ENCODE measurements around the gene LSS. TPM values are rescaled to one million over a fixed set of nuclear protein-coding genes. Genes with fewer than 3 reads are reported as not detected.
"Not testable (repeated sequence)": the region's sequence is repeated elsewhere in the genome, so short reads cannot be mapped to it uniquely, and the experiment has no call there.

The LSS gene
- total RNA-seq, 2 experiments from 2014 or later = 14.1 to 21.3 TPM

GRCh38 chr21:46181953-46182547 is 46.5 kb downstream of the LSS start:
- Mint-ChIP-seq H3K27ac (no peak overlapping the region), H3K27me3 (no peaks in the 10 kb centered on the region)

DNA sequence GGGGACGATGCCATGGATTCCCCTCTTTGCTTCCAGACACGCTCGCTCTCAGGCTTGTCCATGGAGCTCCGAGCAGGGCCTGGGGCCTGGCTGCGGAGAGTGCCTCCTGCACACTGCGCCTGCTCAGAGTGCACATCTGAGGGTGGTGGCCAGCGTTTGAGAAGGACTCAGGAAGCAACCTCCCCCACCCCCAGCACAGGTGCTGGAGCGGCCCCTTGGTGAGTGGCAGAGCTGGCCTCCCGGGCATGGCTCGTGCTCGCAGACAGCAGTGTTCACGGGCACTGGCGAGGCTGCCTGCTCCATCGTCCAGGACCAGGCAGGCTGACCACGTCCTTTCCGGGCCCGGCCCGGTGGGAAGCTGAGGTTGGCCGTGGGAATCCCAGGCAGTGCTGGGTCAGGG is 47.1 kb downstream of the LSS start:
- Mint-ChIP-seq H3K9me3 (ENCODE audit: low read depth) (peaks cover 5% of the 10 kb centered on the region), H3K27me3 (no peaks in the 10 kb centered on the region), H3K27ac (no peak overlapping the region), H3K36me3 (ENCODE audit: low read depth) (no peaks in the 10 kb centered on the region), H3K4me3 (no peak overlapping the region), H3K4me1 (peaks cover 4% of the 10 kb centered on the region)
- ATAC-seq (no peak), DNase-seq (no peak)
- POLR2A ChIA-PET = no interaction called here
- CTCF ChIA-PET = no interaction called here
- intact Hi-C loops (cut with DNase I, micrococcal nuclease) = no loop called here

More at GRCh38 chr21:46181953-46182547, 46.5 kb downstream of the LSS start:
- no peak overlapping the region for H3K4me3 Mint-ChIP-seq
- no peak for DNase-seq
- H3K4me1 Mint-ChIP-seq = peaks cover 4% of the 10 kb centered on the region
- ChIA-PET CTCF (no interaction called here), POLR2A (no interaction called here)
- intact Hi-C loops (cut with DNase I, micrococcal nuclease) = no loop called here
- H3K36me3 Mint-ChIP-seq (ENCODE audit: low read depth) = no peaks in the 10 kb centered on the region
- ATAC-seq = no peak
- peaks cover 1% of the 10 kb centered on the region for H3K9me3 Mint-ChIP-seq (ENCODE audit: low read depth)

DNA sequence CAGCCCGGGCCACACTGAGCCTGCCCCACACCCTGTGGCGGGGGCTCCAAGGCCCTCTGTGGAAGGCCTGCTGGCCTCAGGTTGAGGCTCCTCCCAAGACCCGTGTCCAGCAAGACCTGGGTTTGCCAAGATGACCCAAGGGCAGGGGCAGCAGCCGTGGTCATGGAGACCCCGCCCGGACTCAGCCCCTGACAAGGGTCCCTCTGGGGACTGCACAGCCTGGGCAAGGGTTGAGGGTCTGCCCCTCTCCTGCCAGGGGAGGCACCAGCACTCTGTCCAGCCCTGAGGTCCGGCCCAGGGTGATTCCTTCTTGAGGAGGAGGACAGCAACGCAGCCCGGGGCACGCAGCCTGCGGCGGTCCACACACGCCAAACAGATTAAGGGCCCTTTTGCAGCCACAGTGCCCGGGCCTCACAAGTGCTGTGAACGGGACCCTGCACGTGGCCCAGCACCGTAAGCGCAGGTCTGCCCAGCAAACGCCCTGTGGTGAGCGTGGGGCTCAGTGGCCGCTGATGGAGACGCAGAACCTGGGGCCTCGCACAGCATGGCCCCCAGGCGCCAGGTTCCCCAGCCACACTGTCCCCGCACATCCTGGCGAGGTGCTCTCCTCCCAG is 47.7 kb downstream of the LSS start:
- no peaks in the 10 kb centered on the region for H3K36me3 Mint-ChIP-seq (ENCODE audit: low read depth)
- no peak overlapping the region for H3K27ac Mint-ChIP-seq
- H3K9me3 Mint-ChIP-seq (ENCODE audit: low read depth) = peaks cover 9% of the 10 kb centered on the region
- peaks cover 4% of the 10 kb centered on the region for H3K4me1 Mint-ChIP-seq
- H3K27me3 Mint-ChIP-seq = no peaks in the 10 kb centered on the region
- ChIA-PET CTCF (no interaction called here), POLR2A (no interaction called here)
- no peak for DNase-seq
- intact Hi-C loops (cut with DNase I, micrococcal nuclease) = no loop called here
- no peak for ATAC-seq
- no peak overlapping the region for H3K4me3 Mint-ChIP-seq

DNA sequence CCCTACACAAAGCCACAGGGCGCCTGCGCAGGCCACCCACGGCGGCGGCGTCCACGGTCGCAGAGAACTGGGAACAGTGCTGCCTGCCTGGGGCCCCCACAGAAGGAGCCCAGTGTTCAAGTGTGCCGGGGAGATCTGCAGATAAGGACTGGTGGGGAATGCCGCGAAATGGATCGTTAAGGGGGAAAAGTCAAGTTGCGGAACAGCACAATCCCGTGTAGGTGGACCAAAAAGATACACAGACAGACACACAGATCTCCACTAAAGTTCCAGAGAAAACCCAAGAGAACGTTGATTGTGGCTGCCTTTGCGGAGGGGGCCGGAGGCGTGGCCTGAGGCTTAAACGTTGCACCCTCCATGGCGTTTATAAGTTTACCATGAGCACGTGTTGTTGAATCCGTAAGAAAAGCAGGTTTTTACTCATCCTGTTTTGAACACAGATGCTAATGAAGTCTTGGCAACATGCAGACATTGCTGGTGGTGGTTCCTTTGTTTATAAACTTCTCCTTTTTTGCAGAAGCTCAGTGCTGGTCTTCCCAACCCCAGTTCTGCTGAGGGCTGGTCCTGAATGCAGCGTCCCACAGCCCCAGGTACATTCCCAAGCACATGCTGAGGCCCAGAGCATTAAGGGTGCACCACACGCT is 48.4 kb downstream of the LSS start:
- intact Hi-C loops (cut with DNase I, micrococcal nuclease) = no loop called here
- Mint-ChIP-seq H3K4me1 (peaks cover 4% of the 10 kb centered on the region), H3K27me3 (no peaks in the 10 kb centered on the region), H3K27ac (no peak overlapping the region), H3K36me3 (ENCODE audit: low read depth) (no peaks in the 10 kb centered on the region), H3K4me3 (no peak overlapping the region), H3K9me3 (ENCODE audit: low read depth) (peaks cover 9% of the 10 kb centered on the region)
- no peak for DNase-seq
- POLR2A ChIA-PET = no interaction called here
- CTCF ChIA-PET = no interaction called here
- ATAC-seq = no peak

DNA sequence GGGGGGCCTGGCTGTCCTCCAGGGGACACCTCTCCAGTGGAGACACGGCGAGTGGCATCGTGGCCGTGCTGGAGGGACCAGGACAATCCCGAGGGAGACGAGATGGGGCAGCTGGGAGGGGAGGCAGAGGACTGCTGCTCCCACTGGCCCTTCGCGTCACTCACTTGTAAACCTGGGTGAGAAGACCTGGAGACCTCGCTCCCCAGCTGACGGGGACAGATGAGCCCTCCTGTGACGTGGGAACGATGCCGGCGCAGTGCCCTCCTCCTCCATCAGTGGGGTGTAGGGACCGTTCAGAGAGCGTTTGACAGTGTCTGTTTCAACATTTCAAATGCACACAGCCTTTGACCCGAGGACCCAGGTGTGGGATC is 48.9 kb downstream of the LSS start:
- POLR2A ChIA-PET = no interaction called here
- peaks cover under 1% of the 10 kb centered on the region for H3K4me1 Mint-ChIP-seq
- peaks cover under 1% of the 10 kb centered on the region for H3K36me3 Mint-ChIP-seq (ENCODE audit: low read depth)
- H3K9me3 Mint-ChIP-seq (ENCODE audit: low read depth) = peaks cover 13% of the 10 kb centered on the region
- CTCF ChIA-PET = no interaction called here
- intact Hi-C loops (cut with DNase I, micrococcal nuclease) = no loop called here
- DNase-seq (no peak), ATAC-seq (no peak)
- no peak overlapping the region for H3K4me3 Mint-ChIP-seq
- H3K27me3 Mint-ChIP-seq = no peaks in the 10 kb centered on the region
- no peak overlapping the region for H3K27ac Mint-ChIP-seq

DNA sequence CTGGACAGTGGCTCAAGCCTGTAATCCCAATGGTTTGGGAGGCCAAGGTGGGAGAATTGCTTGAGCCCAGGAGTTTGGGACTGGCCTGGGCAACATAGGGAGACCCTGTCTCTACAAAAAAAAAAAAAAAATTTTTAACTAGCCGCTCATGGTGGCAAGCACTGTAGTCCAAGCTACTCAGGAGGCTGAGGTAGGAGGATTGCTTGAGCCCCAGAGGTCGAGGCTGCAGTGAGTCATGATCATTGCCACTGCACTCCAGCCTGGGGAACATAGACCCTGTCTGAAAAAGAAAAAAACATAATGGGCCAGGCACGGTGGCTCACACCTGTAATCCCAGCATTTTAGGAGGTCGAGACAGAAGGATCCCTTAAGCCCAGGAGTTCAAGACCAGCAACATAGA is 49.6 kb downstream of the LSS start:
- ChIA-PET CTCF (no interaction called here), POLR2A (no interaction called here)
- H3K36me3 Mint-ChIP-seq (ENCODE audit: low read depth) = peaks cover 2% of the 10 kb centered on the region
- DNase-seq = no peak
- H3K4me1 Mint-ChIP-seq = no peaks in the 10 kb centered on the region
- H3K27me3 Mint-ChIP-seq = no peaks in the 10 kb centered on the region
- no peak for ATAC-seq
- intact Hi-C loops (cut with DNase I, micrococcal nuclease) = no loop called here
- H3K9me3 Mint-ChIP-seq (ENCODE audit: low read depth) = peaks cover 18% of the 10 kb centered on the region
- H3K4me3 Mint-ChIP-seq = no peak overlapping the region
- no peak overlapping the region for H3K27ac Mint-ChIP-seq

DNA sequence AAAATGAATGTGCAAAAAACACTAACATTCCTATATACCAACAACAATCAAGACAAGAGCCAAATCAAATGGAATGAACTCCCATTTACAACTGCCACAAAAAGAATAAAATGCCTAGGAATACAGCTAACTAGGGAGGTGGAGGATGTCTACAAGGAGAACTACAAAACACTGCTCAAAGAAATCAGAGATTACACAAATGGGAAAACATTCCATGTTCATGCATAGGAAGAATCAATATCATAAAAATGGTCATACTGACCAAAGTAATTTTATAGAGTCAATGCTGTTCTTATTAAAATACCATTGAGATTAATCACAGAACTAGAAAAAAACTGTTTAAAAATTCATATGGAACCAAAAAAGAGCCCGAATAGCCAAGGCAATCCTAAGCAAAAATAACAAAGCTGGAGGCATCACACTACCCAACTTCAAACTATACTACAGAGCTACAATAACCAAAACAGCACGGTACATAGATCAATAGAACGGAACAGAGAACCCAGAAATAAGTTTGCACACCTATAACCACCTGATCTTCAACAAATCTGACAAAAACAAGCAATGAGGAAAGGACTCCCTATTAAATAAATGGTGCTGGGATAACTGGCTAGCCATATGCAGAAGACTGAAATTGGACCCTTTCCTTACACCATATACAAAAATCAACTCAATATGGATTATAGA is 52.0 kb downstream of the LSS start:
- POLR2A ChIA-PET; H3K27ac Mint-ChIP-seq; intact Hi-C loops (cut with DNase I, micrococcal nuclease); H3K27me3 Mint-ChIP-seq; H3K4me3 Mint-ChIP-seq; ATAC-seq; DNase-seq; H3K4me1 Mint-ChIP-seq; H3K36me3 Mint-ChIP-seq (ENCODE audit: low read depth): not testable (repeated sequence)
- CTCF ChIA-PET = interaction anchor here (0.7 kb wide), 1 partner anchor 103 kb away, joined by 3 read pairs; no protein-coding TSS in a partner anchor
- peaks cover 18% of the 10 kb centered on the region for H3K9me3 Mint-ChIP-seq (ENCODE audit: low read depth)

DNA sequence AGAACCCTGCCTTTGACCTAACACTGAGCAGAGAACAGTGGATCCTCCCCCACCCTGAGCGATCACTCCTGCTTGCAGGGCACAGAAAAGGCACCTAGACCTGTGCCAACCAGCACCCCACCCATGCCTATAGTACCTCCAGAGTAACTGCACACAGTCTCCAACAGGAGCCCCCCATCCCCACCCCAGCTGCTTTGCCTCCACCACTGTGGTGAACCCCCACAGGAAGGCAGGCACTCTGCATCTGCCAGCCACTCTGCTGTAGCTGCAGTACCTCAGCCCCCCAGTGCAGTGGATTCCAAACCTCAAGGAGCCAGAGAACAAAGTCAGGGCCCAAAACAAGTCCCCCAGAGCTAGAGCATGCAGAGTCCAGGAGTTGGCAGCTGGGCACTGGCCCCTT is 55.0 kb downstream of the LSS start:
- Mint-ChIP-seq H3K27me3 (no peaks in the 10 kb centered on the region), H3K4me3 (no peak overlapping the region), H3K27ac (no peak overlapping the region), H3K36me3 (ENCODE audit: low read depth) (peaks cover 2% of the 10 kb centered on the region), H3K9me3 (ENCODE audit: low read depth) (peaks cover 18% of the 10 kb centered on the region), H3K4me1 (no peaks in the 10 kb centered on the region)
- ChIA-PET CTCF (no interaction called here), POLR2A (no interaction called here)
- DNase-seq (no peak), ATAC-seq (no peak)
- intact Hi-C loops (cut with DNase I, micrococcal nuclease) = no loop called here

DNA sequence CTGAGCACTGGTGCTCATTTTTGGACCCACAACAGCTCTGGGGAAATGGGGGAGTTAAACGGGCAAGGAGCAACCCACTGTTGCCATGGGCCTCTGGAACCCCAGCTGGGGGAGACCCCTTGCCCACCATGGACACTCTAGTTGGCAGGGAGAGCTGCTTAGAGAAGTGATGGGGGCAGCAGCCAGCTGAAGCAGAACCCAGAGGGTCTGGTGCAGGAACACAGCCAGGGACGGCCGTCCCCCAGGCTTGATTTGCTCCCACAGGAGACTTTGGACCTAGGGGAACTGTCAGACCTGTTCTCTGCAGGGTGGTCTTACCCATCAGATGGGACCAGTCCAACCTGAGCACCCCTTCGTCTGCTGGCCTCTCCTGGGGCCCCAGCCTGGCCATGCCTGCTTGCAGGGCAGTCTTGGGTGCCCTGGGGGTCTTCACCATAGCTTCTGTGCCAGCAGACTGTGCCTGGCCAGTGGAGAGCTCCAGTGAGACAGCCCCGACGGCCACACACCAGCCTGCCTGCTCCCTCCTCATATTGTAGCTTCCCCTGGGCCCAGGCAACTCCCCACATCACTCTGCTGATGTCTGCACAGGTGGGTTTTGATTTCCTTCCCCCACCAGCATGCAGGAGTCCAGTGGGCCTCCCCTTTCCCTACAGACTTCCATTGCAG is 55.6 kb downstream of the LSS start:
- Mint-ChIP-seq H3K27ac (no peak overlapping the region), H3K36me3 (ENCODE audit: low read depth) (peaks cover 2% of the 10 kb centered on the region), H3K4me3 (no peak overlapping the region), H3K4me1 (no peaks in the 10 kb centered on the region), H3K9me3 (ENCODE audit: low read depth) (peaks cover 18% of the 10 kb centered on the region), H3K27me3 (no peaks in the 10 kb centered on the region)
- CTCF ChIA-PET = no interaction called here
- POLR2A ChIA-PET = no interaction called here
- no peak for ATAC-seq
- DNase-seq = no peak
- intact Hi-C loops (cut with DNase I, micrococcal nuclease) = no loop called here

- peaks cover 18% of the 10 kb centered on the region for H3K9me3 Mint-ChIP-seq (ENCODE audit: low read depth)
- H3K36me3 Mint-ChIP-seq (ENCODE audit: low read depth) = peaks cover 2% of the 10 kb centered on the region
- ChIA-PET POLR2A (no interaction called here), CTCF (no interaction called here)
- no peaks in the 10 kb centered on the region for H3K4me1 Mint-ChIP-seq
- ATAC-seq (no peak), DNase-seq (no peak)
- H3K27me3 Mint-ChIP-seq = no peaks in the 10 kb centered on the region
- no peak overlapping the region for H3K27ac Mint-ChIP-seq
- no peak overlapping the region for H3K4me3 Mint-ChIP-seq
- intact Hi-C loops (cut with DNase I, micrococcal nuclease) = no loop called here
Observed at GRCh38 chr21:46171996-46172862, 56.3 kb downstream of the LSS start.

- no peak for ATAC-seq
- DNase-seq = no peak
- H3K9me3 Mint-ChIP-seq (ENCODE audit: low read depth) = peaks cover 13% of the 10 kb centered on the region
- H3K27ac Mint-ChIP-seq = no peak overlapping the region
- H3K4me3 Mint-ChIP-seq = no peak overlapping the region
- ChIA-PET CTCF (no interaction called here), POLR2A (no interaction called here)
- no peaks in the 10 kb centered on the region for H3K4me1 Mint-ChIP-seq
- H3K27me3 Mint-ChIP-seq = no peaks in the 10 kb centered on the region
- intact Hi-C loops (cut with DNase I, micrococcal nuclease) = no loop called here
- H3K36me3 Mint-ChIP-seq (ENCODE audit: low read depth) = peaks cover 2% of the 10 kb centered on the region
Observed at GRCh38 chr21:46171585-46171984, 57.0 kb downstream of the LSS start.
